ENCODE measurements around the gene NBEA.

DNA sequence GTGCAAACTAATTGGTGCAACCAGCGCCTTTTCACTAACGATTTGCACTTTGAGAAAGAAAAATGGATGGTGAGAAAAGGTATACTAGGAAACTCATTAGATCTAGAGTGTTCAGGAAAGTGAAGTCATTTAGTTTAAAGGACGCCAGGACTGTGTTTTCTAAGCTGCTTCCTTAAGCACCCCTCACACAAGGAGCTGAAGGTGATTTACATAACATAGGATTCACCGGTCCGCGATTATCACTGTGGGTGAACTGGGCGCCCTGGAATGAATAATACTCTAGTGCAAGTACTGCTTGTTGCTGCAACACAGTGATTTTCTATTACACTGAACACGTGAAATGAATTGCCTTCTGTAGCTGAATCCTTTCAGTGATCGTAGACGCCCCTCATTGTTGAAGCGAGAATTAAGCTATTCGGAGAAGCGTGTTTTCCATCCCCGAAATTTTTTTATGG, 537.0 kb downstream of the NBEA start:
- TF ChIP-seq POLR2A (IDR thresholded peaks at IDR 0.05): no peak
- TF ChIP-seq, protein P1, sequence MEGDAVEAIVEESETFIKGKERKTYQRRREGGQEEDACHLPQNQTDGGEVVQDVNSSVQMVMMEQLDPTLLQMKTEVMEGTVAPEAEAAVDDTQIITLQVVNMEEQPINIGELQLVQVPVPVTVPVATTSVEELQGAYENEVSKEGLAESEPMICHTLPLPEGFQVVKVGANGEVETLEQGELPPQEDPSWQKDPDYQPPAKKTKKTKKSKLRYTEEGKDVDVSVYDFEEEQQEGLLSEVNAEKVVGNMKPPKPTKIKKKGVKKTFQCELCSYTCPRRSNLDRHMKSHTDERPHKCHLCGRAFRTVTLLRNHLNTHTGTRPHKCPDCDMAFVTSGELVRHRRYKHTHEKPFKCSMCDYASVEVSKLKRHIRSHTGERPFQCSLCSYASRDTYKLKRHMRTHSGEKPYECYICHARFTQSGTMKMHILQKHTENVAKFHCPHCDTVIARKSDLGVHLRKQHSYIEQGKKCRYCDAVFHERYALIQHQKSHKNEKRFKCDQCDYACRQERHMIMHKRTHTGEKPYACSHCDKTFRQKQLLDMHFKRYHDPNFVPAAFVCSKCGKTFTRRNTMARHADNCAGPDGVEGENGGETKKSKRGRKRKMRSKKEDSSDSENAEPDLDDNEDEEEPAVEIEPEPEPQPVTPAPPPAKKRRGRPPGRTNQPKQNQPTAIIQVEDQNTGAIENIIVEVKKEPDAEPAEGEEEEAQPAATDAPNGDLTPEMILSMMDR (IDR thresholded peaks at IDR 0.05): no peak
